Large intestine (tissue), 3 donors: ENCODE results near the gene FLII. TPM values are rescaled to one million over a fixed set of nuclear protein-coding genes. Genes with fewer than 3 reads are reported as not detected.
"Not testable (repeated sequence)": the region's sequence is repeated elsewhere in the genome, so short reads cannot be mapped to it uniquely, and the experiment has no call there.

Experiments used
- DNase-seq, 2 donors: peaks; one replicate each; pipeline versions ENCODE4 v3.0.0 to v3.0.0-alpha.2; 2013
- H3K27ac ChIP-seq: one replicate; pipeline ENCODE4 v1.5.1; 2013; ENCODE audit warnings: low read length
- H3K27me3 ChIP-seq: 2 replicates; pipeline ENCODE4 v1.6.1; 2013; ENCODE audit warnings: low read length; ENCODE audit not compliant: control insufficient read depth, insufficient read depth
- H3K36me3 ChIP-seq: 2 replicates; pipeline ENCODE4 v1.6.1; 2013; ENCODE audit warnings: low read length; ENCODE audit not compliant: control insufficient read depth, insufficient read depth
- H3K4me1 ChIP-seq: one replicate; pipeline ENCODE4 v1.6.1; 2013; ENCODE audit warnings: low read length; ENCODE audit not compliant: control insufficient read depth, insufficient read depth
- H3K4me3 ChIP-seq: one replicate; pipeline ENCODE4 v1.5.1; 2013; ENCODE audit warnings: low read length
- H3K9me3 ChIP-seq: one replicate; pipeline ENCODE4 v1.6.1; 2013; ENCODE audit warnings: mild to moderate bottlenecking, low read depth, low read length, moderate library complexity; ENCODE audit not compliant: control insufficient read depth
- WGBS: methylation state at CpG from one replicate; pipeline ENCODE4 v1.1.5; 2013; ENCODE audit warnings: low lambda C conversion rate; ENCODE audit not compliant: insufficient coverage; 5-methylcytosine and 5-hydroxymethylcytosine counted together
- polyA plus RNA-seq: library from polyadenylated mRNA; unstranded; fragments of 120-200 nt; gene quantifications from one replicate; pipeline ENCODE4 v1.2.1, GENCODE V29; 2013

The FLII gene
- polyA plus RNA-seq, 1 donor: 161 TPM

DNA sequence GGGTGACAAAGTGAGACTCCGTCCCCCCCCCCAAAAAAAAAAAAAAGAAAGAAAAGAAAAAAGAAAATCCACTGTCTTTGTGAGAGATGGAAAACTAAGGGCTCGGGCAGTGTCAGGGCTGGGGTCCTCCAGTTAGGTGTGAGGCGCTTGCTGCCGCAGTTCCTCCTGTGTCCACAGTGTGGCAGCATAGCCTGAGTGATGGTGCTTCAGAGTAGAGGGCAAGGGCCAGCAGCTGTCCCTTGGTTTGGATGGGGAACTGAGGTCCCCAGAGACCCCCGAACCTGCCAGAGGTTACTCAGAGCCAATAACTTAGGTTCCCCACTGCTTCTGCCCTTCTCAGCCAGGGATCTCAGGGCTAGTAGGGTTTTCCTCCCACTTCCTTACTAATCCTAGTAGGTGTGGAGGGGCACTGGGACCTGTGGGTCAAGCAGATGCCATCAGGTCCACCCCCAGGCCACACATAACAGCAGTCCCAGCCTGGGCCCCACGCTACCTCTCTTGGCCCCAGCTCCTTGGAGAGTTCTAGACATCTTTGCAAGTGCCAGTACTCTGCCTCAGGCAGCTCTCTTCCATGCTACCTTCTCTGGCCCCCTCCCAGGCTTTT is 41.0 kb downstream of the FLII start:
- Histone ChIP-seq H3K9me3 (no peaks in the 10 kb centered on the region), H3K36me3 (no peaks in the 10 kb centered on the region), H3K27ac (no peak overlapping the region), H3K4me3 (no peak overlapping the region), H3K27me3 (no peaks in the 10 kb centered on the region), H3K4me1 (no peaks in the 10 kb centered on the region)
- WGBS: no CpG with 5 or more reads among the region's 6 CpGs
- peak; percentile 34 to 56 for DNase-seq

DNA sequence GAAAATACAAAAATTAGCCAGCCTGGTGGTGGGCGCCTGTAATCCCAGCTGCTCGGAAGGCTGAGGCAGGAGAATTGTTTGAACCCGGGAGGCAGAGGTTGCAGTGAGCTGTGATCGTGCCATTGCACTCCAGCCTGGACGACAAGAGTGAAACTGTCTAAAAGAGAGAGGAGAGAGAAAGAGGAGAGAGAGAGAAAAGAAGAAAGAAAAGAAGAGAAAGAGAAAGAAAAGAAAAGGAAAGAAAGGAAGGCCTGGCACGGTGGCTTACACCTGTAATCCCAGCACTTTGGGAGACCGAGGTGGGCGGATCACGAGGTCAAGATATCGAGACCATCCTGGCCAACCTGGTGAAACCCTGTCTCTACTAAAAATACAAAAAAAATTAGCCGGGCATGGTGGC is 41.6 kb downstream of the FLII start:
- not testable (repeated sequence) for H3K4me3 ChIP-seq, H3K27ac ChIP-seq

DNA sequence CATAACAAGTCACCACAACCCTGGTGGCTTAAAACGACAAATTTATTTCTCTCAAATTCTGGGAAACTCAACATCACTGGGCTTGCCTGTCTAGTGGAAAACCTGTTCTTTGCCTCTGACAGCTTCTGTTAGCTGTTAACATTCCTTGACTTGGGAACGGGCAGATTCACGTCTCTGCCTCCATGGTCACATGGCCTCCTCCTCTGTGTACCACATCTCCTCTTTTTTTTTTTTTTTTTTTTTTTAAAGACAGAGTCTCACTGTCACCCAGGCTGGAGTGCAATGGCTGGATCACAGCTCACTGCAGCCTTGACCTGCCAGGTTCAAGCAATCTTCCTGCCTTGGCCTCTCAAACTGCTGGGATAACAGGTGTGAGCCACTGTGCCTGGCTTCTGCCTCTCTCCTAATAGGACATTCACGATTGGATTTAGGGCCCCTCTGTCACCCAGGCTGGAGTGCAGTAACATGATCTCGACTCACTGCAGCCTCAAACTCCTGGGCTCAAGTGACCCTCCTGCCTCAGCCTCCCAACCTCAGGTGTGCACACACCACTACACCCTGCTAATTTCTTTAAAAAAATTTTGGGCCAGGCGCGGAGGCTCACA is 44.8 kb downstream of the FLII start:
- no peaks in the 10 kb centered on the region for H3K4me1 ChIP-seq
- peaks cover 23% of the 10 kb centered on the region for H3K36me3 ChIP-seq
- WGBS: no CpG with 5 or more reads among the region's 7 CpGs
- no peak overlapping the region for H3K27ac ChIP-seq
- no peaks in the 10 kb centered on the region for H3K27me3 ChIP-seq
- no peak for DNase-seq
- H3K9me3 ChIP-seq: no peaks in the 10 kb centered on the region
- H3K4me3 ChIP-seq: no peak overlapping the region

More for the DNA sequence above, 41.6 kb downstream of the FLII start:
- H3K9me3 ChIP-seq, H3K4me1 ChIP-seq, H3K36me3 ChIP-seq, H3K27me3 ChIP-seq, DNase-seq: not testable (repeated sequence)
- WGBS: 93% methylated on average over 5 of the region's 11 CpGs

DNA sequence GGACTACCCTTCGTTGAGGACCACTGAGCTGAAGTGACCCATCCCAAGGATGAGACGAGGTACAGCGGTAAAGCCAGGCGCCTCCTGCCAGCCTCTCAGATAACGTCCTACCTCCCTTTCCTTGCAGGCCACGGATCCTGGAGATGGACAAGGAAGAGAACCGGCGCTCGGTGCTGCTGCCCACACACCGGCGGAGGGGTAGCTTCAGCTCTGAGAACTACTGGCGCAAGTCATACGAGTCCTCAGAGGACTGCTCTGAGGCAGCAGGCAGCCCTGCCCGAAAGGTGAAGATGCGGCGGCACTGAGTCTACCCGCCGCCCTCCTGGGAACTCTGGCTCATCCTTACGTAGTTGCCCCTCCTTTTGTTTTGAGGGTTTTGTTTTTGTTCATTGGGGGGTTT is 50.4 kb downstream of the FLII start:
- peaks cover 4% of the 10 kb centered on the region for H3K4me1 ChIP-seq
- no peak overlapping the region for H3K4me3 ChIP-seq
- H3K9me3 ChIP-seq: no peaks in the 10 kb centered on the region
- H3K27me3 ChIP-seq: no peaks in the 10 kb centered on the region
- no peak overlapping the region for H3K27ac ChIP-seq
- no peak for DNase-seq
- H3K36me3 ChIP-seq: peaks cover 70% of the 10 kb centered on the region
- 93% methylated on average over 2 of the region's 19 CpGs for WGBS

DNA sequence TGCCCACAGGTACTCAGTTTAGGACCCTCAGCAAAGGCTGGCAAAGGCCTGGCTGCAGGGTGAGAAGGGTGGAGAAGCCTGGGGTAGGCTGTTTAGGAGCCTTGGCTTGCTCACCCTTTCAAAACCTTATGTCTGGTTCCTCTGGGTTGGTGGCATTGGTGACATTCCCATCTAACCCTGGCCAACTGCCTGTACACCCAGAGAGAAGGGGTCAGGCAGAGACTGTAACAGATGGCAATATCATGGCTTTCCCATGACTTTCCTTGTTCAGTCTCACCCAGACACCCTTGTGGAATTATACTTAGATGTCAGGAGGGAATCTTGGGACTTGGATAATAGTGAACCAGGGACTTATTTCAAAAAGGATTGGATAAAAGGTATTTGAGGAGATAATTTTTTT is 51.6 kb downstream of the FLII start:
- DNase-seq: no peak
- peaks cover 73% of the 10 kb centered on the region for H3K36me3 ChIP-seq
- H3K9me3 ChIP-seq: no peaks in the 10 kb centered on the region
- peaks cover 10% of the 10 kb centered on the region for H3K4me1 ChIP-seq
- H3K27me3 ChIP-seq: no peaks in the 10 kb centered on the region
- no peak overlapping the region for H3K27ac ChIP-seq
- no peak overlapping the region for H3K4me3 ChIP-seq

DNA sequence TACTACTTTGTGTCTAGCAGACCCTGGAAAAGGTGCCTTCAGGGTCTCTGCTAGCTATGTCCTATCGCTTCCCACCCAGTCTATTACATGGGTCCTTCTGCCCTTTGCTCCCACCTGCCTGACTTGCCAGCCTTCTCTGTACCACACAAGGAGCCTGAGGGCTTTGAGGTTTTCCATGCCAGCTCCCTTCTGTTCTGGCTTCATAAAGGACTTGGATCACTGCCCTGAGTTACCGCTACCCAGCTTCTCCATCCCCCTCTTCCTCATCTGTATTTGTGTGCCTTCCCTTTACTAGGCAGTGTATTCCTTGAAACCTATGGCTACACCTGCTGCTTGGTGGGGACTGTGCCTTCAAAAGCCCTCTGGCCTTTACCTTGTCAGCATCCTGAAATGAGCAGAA is 52.7 kb downstream of the FLII start:
- no peak overlapping the region for H3K27ac ChIP-seq
- WGBS: no CpG with 5 or more reads among the region's 2 CpGs
- H3K36me3 ChIP-seq: peaks cover 76% of the 10 kb centered on the region
- peaks cover 10% of the 10 kb centered on the region for H3K4me1 ChIP-seq
- no peak overlapping the region for H3K4me3 ChIP-seq
- DNase-seq: no peak
- H3K9me3 ChIP-seq: no peaks in the 10 kb centered on the region
- H3K27me3 ChIP-seq: no peaks in the 10 kb centered on the region

DNA sequence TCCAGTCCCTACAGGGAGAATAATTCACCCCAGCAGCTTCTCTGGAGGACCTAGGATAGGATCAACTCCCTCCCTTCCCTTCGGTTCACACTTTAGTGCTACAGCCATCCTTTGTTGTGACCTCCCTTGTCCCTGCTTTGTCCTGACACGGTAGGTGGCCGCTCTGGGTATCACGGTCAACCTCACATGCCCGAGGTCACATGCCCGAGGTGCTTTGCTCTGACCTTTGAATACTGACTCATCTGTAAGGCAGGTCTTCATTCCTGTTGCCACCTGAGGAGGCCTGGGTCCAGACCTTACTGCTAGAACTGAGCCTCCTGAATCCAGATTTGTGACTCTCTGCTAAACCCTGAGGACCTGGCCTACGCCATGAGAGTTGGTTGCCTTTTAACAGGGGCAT is 55.2 kb downstream of the FLII start:
- Histone ChIP-seq H3K9me3 (no peaks in the 10 kb centered on the region), H3K27ac (peak overlapping the region; percentile 68), H3K27me3 (no peaks in the 10 kb centered on the region), H3K36me3 (peaks cover 68% of the 10 kb centered on the region), H3K4me1 (peaks cover 20% of the 10 kb centered on the region), H3K4me3 (no peak overlapping the region)
- WGBS: no CpG with 5 or more reads among the region's 7 CpGs
- peak; percentile 73 to 82 for DNase-seq

DNA sequence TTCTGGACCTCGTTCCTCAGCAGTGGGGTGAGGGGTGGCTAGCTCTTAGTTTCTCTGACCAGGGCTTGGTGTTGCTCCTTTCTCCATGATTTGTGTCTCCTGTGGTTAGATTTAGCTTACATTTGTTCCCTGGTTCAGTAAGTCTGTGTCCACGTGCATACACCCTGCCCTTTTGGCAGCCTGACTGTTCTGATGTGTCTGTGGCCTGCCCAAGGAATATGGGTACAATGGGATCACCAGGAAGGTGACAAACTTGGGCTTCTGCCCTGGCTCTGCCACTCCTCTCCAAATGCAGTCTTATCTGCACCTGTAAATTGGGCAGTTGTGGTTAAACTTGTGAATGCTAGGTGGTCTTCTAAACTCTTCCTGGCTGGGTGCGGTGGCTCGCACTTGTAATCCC is 57.4 kb downstream of the FLII start:
- Histone ChIP-seq H3K4me1 (peaks cover 21% of the 10 kb centered on the region), H3K4me3 (no peak overlapping the region), H3K36me3 (peaks cover 70% of the 10 kb centered on the region), H3K27me3 (no peaks in the 10 kb centered on the region), H3K27ac (no peak overlapping the region), H3K9me3 (no peaks in the 10 kb centered on the region)
- no CpG with 5 or more reads among the region's 4 CpGs for WGBS
- DNase-seq: no peak

DNA sequence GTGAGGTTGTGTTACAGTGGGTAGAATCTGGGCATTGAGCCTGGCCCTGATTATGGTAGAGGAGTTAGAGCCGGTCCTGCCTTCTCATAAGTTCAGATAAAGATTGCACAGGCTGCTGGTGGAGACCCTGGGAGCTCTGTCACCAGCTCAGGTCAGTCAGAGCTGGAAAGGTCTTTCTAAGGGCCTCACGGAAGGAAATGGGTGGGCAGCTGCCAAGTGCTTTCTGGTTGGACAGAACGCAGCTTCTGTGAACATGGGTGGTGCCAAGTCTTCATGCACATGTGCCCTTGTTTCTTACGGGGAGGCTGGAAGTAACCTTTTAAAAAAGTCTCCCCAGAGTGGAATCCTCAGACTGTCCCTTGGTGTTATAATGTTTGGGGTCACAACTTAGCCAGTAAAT is 60.0 kb downstream of the FLII start:
- Histone ChIP-seq H3K27me3 (no peaks in the 10 kb centered on the region), H3K4me3 (no peak overlapping the region), H3K9me3 (no peaks in the 10 kb centered on the region), H3K4me1 (peaks cover 17% of the 10 kb centered on the region), H3K36me3 (peaks cover 69% of the 10 kb centered on the region), H3K27ac (no peak overlapping the region)
- no peak for DNase-seq
- 80% methylated on average over 1 of the region's 4 CpGs for WGBS

DNA sequence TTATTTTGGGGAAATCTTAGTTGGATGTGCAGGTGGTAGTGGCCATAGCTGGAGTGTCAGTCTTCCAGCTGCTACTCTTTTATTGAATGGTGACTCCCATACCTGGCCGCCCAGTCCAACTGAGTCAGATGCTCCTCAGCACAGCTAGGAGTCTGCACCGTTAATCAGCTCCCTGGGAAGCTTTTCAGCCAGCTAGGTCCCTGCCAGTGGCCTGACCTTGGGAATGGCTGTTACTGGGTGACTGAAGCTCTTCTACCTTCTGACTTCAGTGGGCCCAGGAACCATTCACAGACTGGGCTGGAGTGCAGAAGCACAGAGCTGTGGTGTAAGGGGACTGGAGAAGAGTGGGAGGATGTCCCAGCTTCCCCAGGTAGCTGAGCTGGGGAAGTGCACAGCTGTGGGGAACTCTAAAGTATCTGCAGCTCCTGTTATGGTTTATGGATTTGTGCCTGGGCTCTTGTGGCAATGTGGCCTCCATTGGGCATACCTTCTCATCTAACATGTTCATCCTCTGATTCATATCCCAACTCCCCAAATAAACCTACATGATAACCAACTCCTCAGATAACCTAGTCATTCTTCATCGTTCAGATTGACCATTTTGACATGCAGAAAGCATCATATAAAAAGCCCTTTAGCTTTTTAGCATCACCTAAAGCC is 60.9 kb downstream of the FLII start:
- DNase-seq: no peak
- Histone ChIP-seq H3K4me1 (peaks cover 16% of the 10 kb centered on the region), H3K27ac (no peak overlapping the region), H3K27me3 (no peaks in the 10 kb centered on the region), H3K36me3 (peaks cover 69% of the 10 kb centered on the region), H3K4me3 (no peak overlapping the region), H3K9me3 (no peaks in the 10 kb centered on the region)
- WGBS: 100% methylated on average over 1 of the region's 3 CpGs

DNA sequence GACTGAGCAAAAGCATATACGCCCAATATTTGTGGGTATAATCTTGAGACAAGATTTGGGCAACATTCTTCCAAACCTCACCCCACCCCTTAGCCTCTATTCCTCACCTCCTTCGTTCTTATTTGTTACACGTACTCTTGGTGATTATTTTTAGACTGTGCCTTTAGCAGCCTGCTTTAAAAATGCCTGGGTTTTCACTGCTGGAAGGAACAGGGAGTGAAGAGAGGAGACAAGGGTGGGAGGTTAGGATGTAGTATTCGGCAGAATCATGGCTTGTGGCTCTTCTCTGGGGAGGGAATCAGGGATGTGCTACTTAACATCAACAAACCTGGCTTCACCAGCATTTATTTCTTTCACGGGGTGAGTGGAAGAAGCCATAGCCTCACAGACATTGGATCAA is 63.3 kb downstream of the FLII start:
- Histone ChIP-seq H3K27ac (no peak overlapping the region), H3K27me3 (no peaks in the 10 kb centered on the region), H3K36me3 (peaks cover 61% of the 10 kb centered on the region), H3K4me3 (no peak overlapping the region), H3K9me3 (no peaks in the 10 kb centered on the region), H3K4me1 (peaks cover 10% of the 10 kb centered on the region)
- DNase-seq: no peak
- 100% methylated on average over 2 of the region's 5 CpGs for WGBS
